GM03348 (cell line): ENCODE measurements around the gene PRKCE.

ENCODE experiments used
- DNase-seq: peaks from one replicate; pipeline ENCODE4 v3.0.0; 2012; ENCODE audit warnings: low spot score

PRKCE gene

GRCh38 chr2:46229134-46230063, 577.9 kb downstream of the PRKCE start:
- peak; percentile 26 for DNase-seq

- no peak for DNase-seq
Measured at GRCh38 chr2:46230115-46230571, 578.7 kb downstream of the PRKCE start.

GRCh38 chr2:46230677-46231425, 579.4 kb downstream of the PRKCE start:
- DNase-seq: no peak

GRCh38 chr2:46231721-46232120, 580.2 kb downstream of the PRKCE start:
- DNase-seq: no peak

GRCh38 chr2:46232860-46233259, 581.4 kb downstream of the PRKCE start:
- no peak for DNase-seq

- DNase-seq: no peak
Measured at GRCh38 chr2:46236006-46236875, 584.8 kb downstream of the PRKCE start.

GRCh38 chr2:46236876-46237859, 585.7 kb downstream of the PRKCE start:
- DNase-seq: no peak
